Mesothelial cell of epicardium (in vitro differentiated cells): Measurements from ENCODE around the gene P2RX2. TPM values are rescaled to one million over a fixed set of nuclear protein-coding genes. Genes with fewer than 3 reads are reported as not detected.

ENCODE experiments used
- DNase-seq, 2 experiments: peaks; one replicate each; pipeline ENCODE4 v3.0.0; 2021; ENCODE audit warnings: low spot score in 2 of 2; ENCODE audit not compliant: unreplicated experiment in 2 of 2
- H3K27ac Mint-ChIP-seq: 2 replicates; pipeline ENCODE4 v1.8.0; 2021; ENCODE audit warnings: mixed read lengths
- H3K27me3 Mint-ChIP-seq: 2 replicates; pipeline ENCODE4 v1.8.0; 2021; ENCODE audit warnings: low read depth, mixed read lengths
- H3K36me3 Mint-ChIP-seq: 2 replicates; pipeline ENCODE4 v1.8.0; 2021; ENCODE audit warnings: mixed read lengths
- H3K4me1 Mint-ChIP-seq: 2 replicates; pipeline ENCODE4 v1.8.0; 2021; ENCODE audit warnings: mixed read lengths
- H3K4me3 Mint-ChIP-seq: 2 replicates; pipeline ENCODE4 v1.8.0; 2021; ENCODE audit warnings: mild to moderate bottlenecking, moderate library complexity, mixed read lengths
- H3K9me3 Mint-ChIP-seq: 2 replicates; pipeline ENCODE4 v1.8.0; 2021; ENCODE audit warnings: mixed read lengths
- total RNA-seq: library from RNA; stranded (reverse); gene quantifications from 3 replicates; pipeline ENCODE4 v1.2.1, GENCODE V29; 2021
- TF ChIP-seq, protein P1 (sequence below): fragments of 200-600 bp; sonication (generic); IDR thresholded peaks from one replicate; pipeline ENCODE4 v1.5.0; 2021; ENCODE audit warnings: antibody characterized with exemption; ENCODE audit not compliant: unreplicated experiment

Gene P2RX2
- total RNA-seq, 1 donor from 2014 or later: 7.3 TPM

DNA sequence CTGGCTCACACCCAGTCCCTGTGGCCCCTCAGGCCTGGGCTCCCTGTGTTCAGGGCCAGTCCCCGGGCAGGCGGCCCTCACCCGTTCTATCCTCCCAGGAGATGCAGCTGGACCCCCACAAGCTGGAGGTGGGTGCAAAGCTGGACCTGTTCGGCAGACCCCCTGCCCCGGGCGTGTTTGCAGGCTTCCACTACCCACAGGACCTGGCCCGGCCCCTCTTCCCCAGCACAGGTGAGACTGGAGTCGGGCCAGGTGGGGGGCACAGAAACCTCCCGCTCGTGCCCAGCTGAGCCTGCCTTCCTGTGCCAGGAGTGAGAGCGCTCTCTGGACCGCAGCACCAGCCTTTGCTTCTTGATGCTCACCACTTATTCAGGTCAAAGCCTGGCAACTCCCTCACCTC is 41.9 kb upstream of the P2RX2 start:
- peaks cover 22% of the 10 kb centered on the region for H3K36me3 Mint-ChIP-seq

DNA sequence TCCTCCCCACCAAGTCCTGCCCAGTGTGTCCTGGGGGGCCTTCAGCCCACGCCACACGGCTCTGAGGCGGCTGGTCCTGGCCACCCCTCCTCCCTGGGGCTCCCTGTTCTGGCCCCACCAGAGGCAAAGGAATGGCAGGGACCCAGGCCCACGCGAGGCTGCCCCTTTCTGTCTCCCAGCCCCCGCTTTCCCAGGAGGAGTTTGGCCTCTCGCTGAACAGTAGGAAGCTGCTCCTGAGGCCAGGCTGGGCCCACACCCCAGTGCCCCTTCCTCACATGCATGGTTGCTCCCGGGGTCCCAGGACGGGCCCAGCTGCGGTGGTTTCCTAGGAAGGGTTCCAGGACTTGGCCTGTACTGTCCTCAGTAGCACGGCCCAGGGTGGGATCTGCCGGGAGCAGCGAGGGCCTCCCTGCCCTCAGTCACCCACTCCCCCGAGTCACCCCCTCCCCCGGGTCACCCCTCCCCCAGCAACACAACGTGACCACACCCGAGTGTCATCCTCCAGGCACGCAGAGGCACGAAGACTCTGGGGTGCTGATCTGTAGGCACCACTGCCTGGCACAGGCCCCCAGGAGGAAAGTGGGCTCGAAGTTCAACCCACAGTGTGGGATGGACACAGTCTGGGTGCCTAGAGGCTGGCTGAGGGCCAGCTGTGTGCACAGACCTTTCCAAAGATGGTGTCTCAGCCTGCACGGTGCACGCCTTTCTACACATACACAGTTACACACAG is 41.2 kb upstream of the P2RX2 start:
- Mint-ChIP-seq H3K27ac (no peak overlapping the region), H3K27me3 (peaks cover 14% of the 10 kb centered on the region), H3K9me3 (no peaks in the 10 kb centered on the region), H3K36me3 (peaks cover 22% of the 10 kb centered on the region), H3K4me1 (no peaks in the 10 kb centered on the region), H3K4me3 (no peak overlapping the region)
- TF ChIP-seq, protein P1, sequence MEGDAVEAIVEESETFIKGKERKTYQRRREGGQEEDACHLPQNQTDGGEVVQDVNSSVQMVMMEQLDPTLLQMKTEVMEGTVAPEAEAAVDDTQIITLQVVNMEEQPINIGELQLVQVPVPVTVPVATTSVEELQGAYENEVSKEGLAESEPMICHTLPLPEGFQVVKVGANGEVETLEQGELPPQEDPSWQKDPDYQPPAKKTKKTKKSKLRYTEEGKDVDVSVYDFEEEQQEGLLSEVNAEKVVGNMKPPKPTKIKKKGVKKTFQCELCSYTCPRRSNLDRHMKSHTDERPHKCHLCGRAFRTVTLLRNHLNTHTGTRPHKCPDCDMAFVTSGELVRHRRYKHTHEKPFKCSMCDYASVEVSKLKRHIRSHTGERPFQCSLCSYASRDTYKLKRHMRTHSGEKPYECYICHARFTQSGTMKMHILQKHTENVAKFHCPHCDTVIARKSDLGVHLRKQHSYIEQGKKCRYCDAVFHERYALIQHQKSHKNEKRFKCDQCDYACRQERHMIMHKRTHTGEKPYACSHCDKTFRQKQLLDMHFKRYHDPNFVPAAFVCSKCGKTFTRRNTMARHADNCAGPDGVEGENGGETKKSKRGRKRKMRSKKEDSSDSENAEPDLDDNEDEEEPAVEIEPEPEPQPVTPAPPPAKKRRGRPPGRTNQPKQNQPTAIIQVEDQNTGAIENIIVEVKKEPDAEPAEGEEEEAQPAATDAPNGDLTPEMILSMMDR: no peak
- DNase-seq: no peak

More for the DNA sequence above, 41.9 kb upstream of the P2RX2 start:
- H3K4me3 Mint-ChIP-seq: no peak overlapping the region
- no peaks in the 10 kb centered on the region for H3K4me1 Mint-ChIP-seq
- DNase-seq: no peak
- H3K27me3 Mint-ChIP-seq: peaks cover 9% of the 10 kb centered on the region
- TF ChIP-seq, protein P1: no peak
- H3K27ac Mint-ChIP-seq: no peak overlapping the region
- H3K9me3 Mint-ChIP-seq: no peaks in the 10 kb centered on the region

DNA sequence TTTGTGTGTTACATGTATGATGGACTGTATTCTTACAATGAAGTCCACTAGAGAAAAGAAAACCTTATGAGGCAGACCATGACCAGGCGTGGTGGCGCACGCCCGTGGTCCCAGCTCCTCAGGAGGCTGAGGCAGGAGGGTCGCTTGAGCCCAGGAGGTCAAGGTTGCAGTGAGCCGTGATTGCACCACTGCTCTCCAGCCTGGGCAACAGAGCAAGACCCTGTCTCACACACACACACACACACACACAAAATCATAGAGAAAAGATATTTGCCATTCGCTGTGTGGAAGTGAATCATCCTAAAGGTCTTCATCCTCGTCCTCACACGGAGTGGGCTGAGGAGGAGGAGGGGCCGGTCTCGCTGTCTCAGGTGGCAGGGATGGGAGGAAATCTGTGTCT is 40.5 kb upstream of the P2RX2 start:
- no peak for DNase-seq
- TF ChIP-seq, protein P1: no peak
- no peaks in the 10 kb centered on the region for H3K9me3 Mint-ChIP-seq
- peaks cover 22% of the 10 kb centered on the region for H3K36me3 Mint-ChIP-seq
- peaks cover 17% of the 10 kb centered on the region for H3K27me3 Mint-ChIP-seq
- no peaks in the 10 kb centered on the region for H3K4me1 Mint-ChIP-seq
- no peak overlapping the region for H3K4me3 Mint-ChIP-seq
- H3K27ac Mint-ChIP-seq: no peak overlapping the region

DNA sequence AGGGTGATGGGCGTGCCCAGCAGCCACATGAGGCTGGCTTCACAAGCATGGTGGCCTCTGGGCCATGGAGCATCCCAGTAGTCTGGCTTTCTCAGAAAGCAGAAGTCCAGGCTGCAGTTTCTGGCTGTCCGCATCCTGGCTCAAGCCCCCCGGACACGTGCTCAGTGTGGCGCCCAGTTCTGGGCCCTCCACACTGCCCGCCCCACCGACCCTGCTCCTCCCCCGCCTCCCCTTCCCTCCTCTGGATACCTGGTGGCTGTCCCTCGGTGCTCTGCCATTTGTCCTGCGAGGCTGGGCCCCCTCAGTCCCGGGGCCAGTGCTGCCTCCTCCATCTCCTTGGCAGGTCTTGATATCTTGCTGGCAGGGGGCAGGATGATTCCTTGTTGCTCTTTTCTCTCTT is 39.8 kb upstream of the P2RX2 start:
- Mint-ChIP-seq H3K9me3 (no peaks in the 10 kb centered on the region), H3K36me3 (peaks cover 25% of the 10 kb centered on the region), H3K4me1 (peaks cover 2% of the 10 kb centered on the region), H3K4me3 (no peak overlapping the region), H3K27me3 (peaks cover 20% of the 10 kb centered on the region), H3K27ac (no peak overlapping the region)
- TF ChIP-seq, protein P1: no peak
- no peak for DNase-seq

DNA sequence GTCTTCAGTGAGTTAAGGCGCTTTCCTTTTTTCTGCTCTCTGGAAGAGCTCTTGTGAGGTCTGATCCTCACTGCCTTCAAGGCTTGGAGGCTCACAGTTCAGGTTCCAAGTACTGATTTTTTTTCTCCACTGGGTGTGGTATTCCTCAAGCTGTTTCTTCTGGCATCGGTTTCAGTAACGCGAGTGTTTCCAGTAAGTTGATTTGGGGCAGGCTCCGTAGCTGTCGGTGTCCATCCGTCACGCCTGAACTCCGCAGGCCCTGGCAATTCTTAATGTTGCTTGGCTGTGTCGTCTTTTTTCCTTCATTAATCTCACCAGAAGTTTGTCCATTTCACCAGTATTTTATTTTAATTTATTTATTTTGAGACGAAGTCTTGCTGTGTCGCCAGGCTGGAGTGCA is 38.8 kb upstream of the P2RX2 start:
- H3K27ac Mint-ChIP-seq: no peak overlapping the region
- peaks cover 4% of the 10 kb centered on the region for H3K4me1 Mint-ChIP-seq
- H3K27me3 Mint-ChIP-seq: peaks cover 29% of the 10 kb centered on the region
- H3K9me3 Mint-ChIP-seq: no peaks in the 10 kb centered on the region
- DNase-seq: no peak
- TF ChIP-seq, protein P1: no peak
- H3K4me3 Mint-ChIP-seq: no peak overlapping the region
- H3K36me3 Mint-ChIP-seq: peaks cover 27% of the 10 kb centered on the region
